HG03064 (cell line): ENCODE data around the gene PROM1.

Source experiments
- ATAC-seq: cut with Tn5 transposase; IDR thresholded peaks from one replicate; pipeline ENCODE4 v1.9.1; 2021; ENCODE audit warnings: low read depth; ENCODE audit not compliant: unreplicated experiment

PROM1 gene

GRCh38 chr4:16000708-16001483 is 82.9 kb downstream of the PROM1 start:
- ATAC-seq: no peak

- ATAC-seq: no peak
Measured at GRCh38 chr4:15996773-15997172, 87.0 kb downstream of the PROM1 start.

- ATAC-seq: no peak
Measured at GRCh38 chr4:15995826-15996225, 88.0 kb downstream of the PROM1 start.

- ATAC-seq: no peak
Measured at GRCh38 chr4:15992167-15992485, 91.7 kb downstream of the PROM1 start.

- no peak for ATAC-seq
Measured at GRCh38 chr4:15990570-15991285, 93.1 kb downstream of the PROM1 start.

- no peak for ATAC-seq
Measured at GRCh38 chr4:15989424-15989823, 94.4 kb downstream of the PROM1 start.

GRCh38 chr4:15988222-15988621 is 95.6 kb downstream of the PROM1 start:
- no peak for ATAC-seq

- ATAC-seq: no peak
Measured at GRCh38 chr4:15986907-15987306, 96.9 kb downstream of the PROM1 start.

- ATAC-seq: no peak
Measured at GRCh38 chr4:15983610-15984009, 100.2 kb downstream of the PROM1 start.

GRCh38 chr4:15982842-15983524 is 100.8 kb downstream of the PROM1 start:
- no peak for ATAC-seq

- no peak for ATAC-seq
Measured at GRCh38 chr4:15976456-15977447, 107.1 kb downstream of the PROM1 start.

GRCh38 chr4:15971068-15971801 is 112.6 kb downstream of the PROM1 start:
- ATAC-seq: no peak

GRCh38 chr4:15968551-15969300 is 115.1 kb downstream of the PROM1 start:
- no peak for ATAC-seq

- ATAC-seq: no peak
Measured at GRCh38 chr4:15965325-15965724, 118.5 kb downstream of the PROM1 start.

GRCh38 chr4:15964159-15964558 is 119.7 kb downstream of the PROM1 start:
- no peak for ATAC-seq

GRCh38 chr4:15963576-15963975 is 120.2 kb downstream of the PROM1 start:
- peak; percentile 58 for ATAC-seq

GRCh38 chr4:15963001-15963451 is 120.8 kb downstream of the PROM1 start, which contains the start of gene FGFBP2:
FGFBP2 (minus strand) TSS chr4:15963175; CDS start chr4:15963129, 46 bp downstream.
- ATAC-seq: no peak

- ATAC-seq: no peak
Measured at GRCh38 chr4:15961781-15962510, 121.9 kb downstream of the PROM1 start.
